ENCODE results near the gene GCC2. TPM values are rescaled to one million over a fixed set of nuclear protein-coding genes. Genes with fewer than 3 reads are reported as not detected.
A peak's percentile ranks its signal among the peaks of the same experiment; 100 is the strongest.

Gene GCC2
- total and polyA plus RNA-seq, 9 of the 15 experiments (the other 6 are each of a cell fraction or from before 2014, with no cell fraction given), result 11.4 to 35.7 (median 19.9) TPM

DNA sequence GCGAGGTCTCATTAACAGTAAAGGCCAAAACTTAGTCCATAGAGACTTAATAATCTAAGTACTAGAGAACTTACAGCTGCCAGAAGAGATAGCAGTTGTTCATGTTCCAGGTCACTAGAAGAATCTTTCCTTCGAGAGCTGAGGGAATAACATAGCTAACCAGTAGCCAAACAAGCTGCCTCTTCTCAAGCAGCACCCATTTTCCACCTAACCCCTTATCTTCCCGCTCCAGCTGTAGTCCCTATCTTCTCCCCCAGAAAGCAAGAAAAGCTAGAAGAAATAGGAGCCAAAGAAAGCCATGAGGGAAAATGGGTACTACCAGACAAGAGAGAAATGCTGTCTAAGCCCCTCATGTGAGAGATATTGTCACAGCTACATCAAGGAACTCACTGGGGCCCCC lies 47.2 kb upstream of the GCC2 start (continued):
- TF ChIP-seq TEAD4 (IDR thresholded peaks at IDR 0.05; ENCODE audit: low read length) (peak; percentile 75), TEAD4 (CRISPR knock-in tag; IDR thresholded peaks at IDR 0.05; ENCODE audit: borderline replicate concordance) (no peak), ZNF239 (CRISPR knock-in tag; IDR thresholded peaks at IDR 0.05) (no peak), ARNT (IDR thresholded peaks at IDR 0.05) (no peak), SIN3B (IDR thresholded peaks at IDR 0.05; ENCODE audit: low read depth) (no peak), E2F1 (CRISPR knock-in tag; IDR thresholded peaks at IDR 0.05) (no peak), GTF2A2 (tag; IDR thresholded peaks at IDR 0.05) (no peak), SNIP1 (IDR thresholded peaks at IDR 0.05; ENCODE audit: low read depth) (no peak), CBFA2T3 (IDR thresholded peaks at IDR 0.05) (peak; percentile 88), CBFA2T2 (conservative IDR thresholded peaks at IDR 0.05) (peak; percentile 85), YY1 (IDR thresholded peaks at IDR 0.05; ENCODE audit: borderline replicate concordance in 1 of 3, control insufficient read depth in 1 of 3, extremely low read depth in 1 of 3, insufficient read depth in 3 of 3, insufficient read length in 1 of 3, insufficient replicate concordance in 2 of 3, low read depth in 1 of 3, low read length in 2 of 3) (peak in 1 of 3 experiments; percentile 6), HDAC2 (IDR thresholded peaks at IDR 0.05) (0 out of 2 replicates have a peak, but pooled peaks have one; percentile 27), RNF2 (IDR thresholded peaks at IDR 0.05) (no peak), NCOA2 (IDR thresholded peaks at IDR 0.05; ENCODE audit: partially characterized antibody in 2 of 2) (no peak), ETV5 (CRISPR knock-in tag; IDR thresholded peaks at IDR 0.05; ENCODE audit: low read depth) (no peak), POLR2AphosphoS5 (IDR thresholded peaks at IDR 0.05; ENCODE audit: control insufficient read depth, insufficient read depth, low read depth, low read length) (0 out of 2 replicates have a peak, but pooled peaks have one; percentile 38), MAX (CRISPR knock-in tag; IDR thresholded peaks at IDR 0.05) (no peak), L3MBTL2 (IDR thresholded peaks at IDR 0.05) (no peak), HMG20B (CRISPR knock-in tag; IDR thresholded peaks at IDR 0.05) (no peak), ZSCAN32 (CRISPR knock-in tag; IDR thresholded peaks at IDR 0.05) (no peak), NCOA1 (IDR thresholded peaks at IDR 0.05; ENCODE audit: low read depth) (no peak), SMARCE1 (IDR thresholded peaks at IDR 0.05) (peak; percentile 83), SAFB2 (IDR thresholded peaks at IDR 0.05; ENCODE audit: borderline replicate concordance, low read depth, low read length, severe bottlenecking) (no peak)
- TF ChIP-seq, protein P1, sequence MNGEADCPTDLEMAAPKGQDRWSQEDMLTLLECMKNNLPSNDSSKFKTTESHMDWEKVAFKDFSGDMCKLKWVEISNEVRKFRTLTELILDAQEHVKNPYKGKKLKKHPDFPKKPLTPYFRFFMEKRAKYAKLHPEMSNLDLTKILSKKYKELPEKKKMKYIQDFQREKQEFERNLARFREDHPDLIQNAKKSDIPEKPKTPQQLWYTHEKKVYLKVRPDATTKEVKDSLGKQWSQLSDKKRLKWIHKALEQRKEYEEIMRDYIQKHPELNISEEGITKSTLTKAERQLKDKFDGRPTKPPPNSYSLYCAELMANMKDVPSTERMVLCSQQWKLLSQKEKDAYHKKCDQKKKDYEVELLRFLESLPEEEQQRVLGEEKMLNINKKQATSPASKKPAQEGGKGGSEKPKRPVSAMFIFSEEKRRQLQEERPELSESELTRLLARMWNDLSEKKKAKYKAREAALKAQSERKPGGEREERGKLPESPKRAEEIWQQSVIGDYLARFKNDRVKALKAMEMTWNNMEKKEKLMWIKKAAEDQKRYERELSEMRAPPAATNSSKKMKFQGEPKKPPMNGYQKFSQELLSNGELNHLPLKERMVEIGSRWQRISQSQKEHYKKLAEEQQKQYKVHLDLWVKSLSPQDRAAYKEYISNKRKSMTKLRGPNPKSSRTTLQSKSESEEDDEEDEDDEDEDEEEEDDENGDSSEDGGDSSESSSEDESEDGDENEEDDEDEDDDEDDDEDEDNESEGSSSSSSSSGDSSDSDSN (IDR thresholded peaks at IDR 0.05; ENCODE audit: borderline replicate concordance in 1 of 2, low read depth in 2 of 2, low read length in 2 of 2), result no peak
- TF ChIP-seq, protein P2, sequence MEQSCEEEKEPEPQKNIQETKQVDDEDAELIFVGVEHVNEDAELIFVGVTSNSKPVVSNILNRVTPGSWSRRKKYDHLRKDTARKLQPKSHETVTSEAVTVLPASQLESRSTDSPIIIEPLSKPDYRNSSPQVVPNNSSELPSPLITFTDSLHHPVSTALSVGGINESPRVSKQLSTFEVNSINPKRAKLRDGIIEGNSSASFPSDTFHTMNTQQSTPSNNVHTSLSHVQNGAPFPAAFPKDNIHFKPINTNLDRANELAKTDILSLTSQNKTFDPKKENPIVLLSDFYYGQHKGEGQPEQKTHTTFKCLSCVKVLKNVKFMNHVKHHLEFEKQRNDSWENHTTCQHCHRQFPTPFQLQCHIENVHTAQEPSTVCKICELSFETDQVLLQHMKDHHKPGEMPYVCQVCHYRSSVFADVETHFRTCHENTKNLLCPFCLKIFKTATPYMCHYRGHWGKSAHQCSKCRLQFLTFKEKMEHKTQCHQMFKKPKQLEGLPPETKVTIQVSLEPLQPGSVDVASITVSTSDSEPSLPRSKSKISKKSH (CRISPR knock-in tag; IDR thresholded peaks at IDR 0.05), result no peak
